ENCODE results near the gene TMEM88. TPM values are rescaled to one million over a fixed set of nuclear protein-coding genes. Genes with fewer than 3 reads are reported as not detected.
A peak's percentile ranks its signal among the peaks of the same experiment; 100 is the strongest.

The TMEM88 gene
- total and polyA plus RNA-seq, 2 of the 4 experiments (the other 2 are of a cell fraction) = 2.1 TPM; not detected in 1

DNA sequence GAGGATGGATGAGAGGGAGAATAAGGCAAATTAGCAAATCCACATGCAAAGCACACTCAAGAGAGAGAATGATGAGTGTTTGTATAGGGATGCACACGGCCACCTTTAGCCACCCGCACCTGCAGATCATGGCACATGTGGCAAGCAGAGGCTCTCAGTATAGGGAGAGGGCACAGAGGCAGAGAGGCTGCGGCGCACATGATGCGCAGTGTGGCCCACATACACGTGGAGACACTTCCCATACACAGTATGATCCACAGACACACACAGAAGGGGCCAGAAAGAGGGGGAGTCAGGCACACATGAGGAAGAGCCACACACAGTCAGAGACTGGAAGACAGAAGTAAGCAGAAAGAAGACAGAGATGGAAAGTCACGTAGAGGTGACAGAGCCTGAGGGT lies 27.2 kb downstream of the TMEM88 start:
- no peak overlapping the region for H3K56ac ChIP-seq (ENCODE audit: extremely low read depth, insufficient read depth, low read length)
- H2AK5ac ChIP-seq (ENCODE audit: low read depth, low read length) = peak overlapping the region; percentile 63
- no peaks in the 10 kb centered on the region for H3K9me3 ChIP-seq (ENCODE audit: control insufficient read depth, insufficient read depth, low read length)
- no peak overlapping the region for H3K14ac ChIP-seq (replicated peaks; ENCODE audit: low read depth, low read length)
- intact Hi-C loops (cut with micrococcal nuclease) (no loop called here), dilution Hi-C loops (cut with HindIII; ENCODE audit: low sequenced_read_pairs, unreplicated experiment) (no loop called here), in situ Hi-C loops (cut with MboI; ENCODE audit: low sequenced_read_pairs) (no loop called here)
- no peak overlapping the region for H2BK20ac ChIP-seq (ENCODE audit: low read depth, low read length)
- no peak overlapping the region for H3K18ac ChIP-seq (ENCODE audit: low read depth, low read length)
- DNase-seq (no peak), ATAC-seq (ENCODE audit: low read depth) (no peak)
- no peak overlapping the region for H4K8ac ChIP-seq (ENCODE audit: low read depth in 2 of 2, low read length in 2 of 2)
- H2BK5ac ChIP-seq (ENCODE audit: low read depth, low read length, poor library complexity, severe bottlenecking) = no peak overlapping the region
- no peak overlapping the region for H2BK120ac ChIP-seq (ENCODE audit: low read depth, low read length)
- peaks cover 8% of the 10 kb centered on the region for H3K4me1 ChIP-seq (ENCODE audit: control insufficient read depth, insufficient read depth, low read length)
- BruUV-seq (replicated peaks) = no TSS peak
- ChIA-PET POLR2A (ENCODE audit: unreplicated experiment) (no interaction called here), CTCF (no interaction called here)
- H4K20me1 ChIP-seq (ENCODE audit: insufficient read depth, low read length) = no peaks in the 10 kb centered on the region
- H3K36me3 ChIP-seq (ENCODE audit: control insufficient read depth, insufficient read depth, low read length) = peaks cover 17% of the 10 kb centered on the region
- no peak overlapping the region for H4K5ac ChIP-seq (ENCODE audit: low read depth, low read length)
- no peak overlapping the region for H2BK15ac ChIP-seq (ENCODE audit: low read depth, low read length)
- peaks cover 5% of the 10 kb centered on the region; the same call in 1 of the 2 replicates for H3K9me1 ChIP-seq (ENCODE audit: insufficient read depth, low read length)
- peaks cover 4 to 38% of the 10 kb centered on the region in 2 experiments; a peak in 3 of 4 replicates for H3K79me1 ChIP-seq (ENCODE audit: low read depth in 1 of 2, low read length in 2 of 2)
- peak overlapping the region; percentile 6 for H2AK9ac ChIP-seq (replicated peaks; ENCODE audit: low read depth, low read length, poor library complexity)
- no peak overlapping the region for H3K9ac ChIP-seq (ENCODE audit: low read depth, low read length)
- H3K4me2 ChIP-seq (ENCODE audit: low read depth, low read length) = no peak overlapping the region; the same call in 1 of the 2 replicates
- no peak overlapping the region for H3K4me3 ChIP-seq (ENCODE audit: insufficient read depth, low read depth, low read length)
- TF ChIP-seq, protein P1, sequence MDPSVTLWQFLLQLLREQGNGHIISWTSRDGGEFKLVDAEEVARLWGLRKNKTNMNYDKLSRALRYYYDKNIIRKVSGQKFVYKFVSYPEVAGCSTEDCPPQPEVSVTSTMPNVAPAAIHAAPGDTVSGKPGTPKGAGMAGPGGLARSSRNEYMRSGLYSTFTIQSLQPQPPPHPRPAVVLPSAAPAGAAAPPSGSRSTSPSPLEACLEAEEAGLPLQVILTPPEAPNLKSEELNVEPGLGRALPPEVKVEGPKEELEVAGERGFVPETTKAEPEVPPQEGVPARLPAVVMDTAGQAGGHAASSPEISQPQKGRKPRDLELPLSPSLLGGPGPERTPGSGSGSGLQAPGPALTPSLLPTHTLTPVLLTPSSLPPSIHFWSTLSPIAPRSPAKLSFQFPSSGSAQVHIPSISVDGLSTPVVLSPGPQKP (IDR thresholded peaks at IDR 0.05; ENCODE audit: borderline replicate concordance, low read depth, low read length) = no peak
- TF ChIP-seq RAD21 (IDR thresholded peaks at IDR 0.05; ENCODE audit: low read length) = no peak
- TF ChIP-seq MAZ (IDR thresholded peaks at IDR 0.05; ENCODE audit: borderline replicate concordance, low read depth, low read length) = no peak
- no peak for TF ChIP-seq RCOR1 (IDR thresholded peaks at IDR 0.05; ENCODE audit: insufficient replicate concordance, low read length)
- no peak for TF ChIP-seq CHD1 (IDR thresholded peaks at IDR 0.05; ENCODE audit: low read depth, low read length)
- no peak for TF ChIP-seq FOS (IDR thresholded peaks at IDR 0.05; ENCODE audit: low read depth, low read length)
- TF ChIP-seq POLR2A (IDR thresholded peaks at IDR 0.05; ENCODE audit: low read depth, low read length) = no peak
- TF ChIP-seq, protein P2, sequence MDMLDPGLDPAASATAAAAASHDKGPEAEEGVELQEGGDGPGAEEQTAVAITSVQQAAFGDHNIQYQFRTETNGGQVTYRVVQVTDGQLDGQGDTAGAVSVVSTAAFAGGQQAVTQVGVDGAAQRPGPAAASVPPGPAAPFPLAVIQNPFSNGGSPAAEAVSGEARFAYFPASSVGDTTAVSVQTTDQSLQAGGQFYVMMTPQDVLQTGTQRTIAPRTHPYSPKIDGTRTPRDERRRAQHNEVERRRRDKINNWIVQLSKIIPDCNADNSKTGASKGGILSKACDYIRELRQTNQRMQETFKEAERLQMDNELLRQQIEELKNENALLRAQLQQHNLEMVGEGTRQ (IDR thresholded peaks at IDR 0.05; ENCODE audit: low read depth, low read length) = no peak
- TF ChIP-seq MXI1 (IDR thresholded peaks at IDR 0.05; ENCODE audit: borderline replicate concordance, low read depth, low read length) = no peak
- TF ChIP-seq SMC3 (IDR thresholded peaks at IDR 0.05; ENCODE audit: low read depth, low read length) = no peak
- TF ChIP-seq CEBPB (IDR thresholded peaks at IDR 0.05; ENCODE audit: low read depth, low read length) = no peak
- TF ChIP-seq MAFK (IDR thresholded peaks at IDR 0.05; ENCODE audit: low read depth, low read length) = no peak
- TF ChIP-seq BHLHE40 (IDR thresholded peaks at IDR 0.05; ENCODE audit: low read depth, low read length) = no peak
- TF ChIP-seq NFE2L2 (IDR thresholded peaks at IDR 0.05; ENCODE audit: low read depth, low read length) = no peak
- TF ChIP-seq RFX5 (IDR thresholded peaks at IDR 0.05; ENCODE audit: low read depth, low read length) = no peak
- TF ChIP-seq, protein P3, sequence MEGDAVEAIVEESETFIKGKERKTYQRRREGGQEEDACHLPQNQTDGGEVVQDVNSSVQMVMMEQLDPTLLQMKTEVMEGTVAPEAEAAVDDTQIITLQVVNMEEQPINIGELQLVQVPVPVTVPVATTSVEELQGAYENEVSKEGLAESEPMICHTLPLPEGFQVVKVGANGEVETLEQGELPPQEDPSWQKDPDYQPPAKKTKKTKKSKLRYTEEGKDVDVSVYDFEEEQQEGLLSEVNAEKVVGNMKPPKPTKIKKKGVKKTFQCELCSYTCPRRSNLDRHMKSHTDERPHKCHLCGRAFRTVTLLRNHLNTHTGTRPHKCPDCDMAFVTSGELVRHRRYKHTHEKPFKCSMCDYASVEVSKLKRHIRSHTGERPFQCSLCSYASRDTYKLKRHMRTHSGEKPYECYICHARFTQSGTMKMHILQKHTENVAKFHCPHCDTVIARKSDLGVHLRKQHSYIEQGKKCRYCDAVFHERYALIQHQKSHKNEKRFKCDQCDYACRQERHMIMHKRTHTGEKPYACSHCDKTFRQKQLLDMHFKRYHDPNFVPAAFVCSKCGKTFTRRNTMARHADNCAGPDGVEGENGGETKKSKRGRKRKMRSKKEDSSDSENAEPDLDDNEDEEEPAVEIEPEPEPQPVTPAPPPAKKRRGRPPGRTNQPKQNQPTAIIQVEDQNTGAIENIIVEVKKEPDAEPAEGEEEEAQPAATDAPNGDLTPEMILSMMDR (conservative IDR thresholded peaks at IDR 0.05; ENCODE audit: low read depth, low read length) = no peak
- H3K27me3 ChIP-seq (ENCODE audit: control insufficient read depth, insufficient read depth, low read length) = no peaks in the 10 kb centered on the region
- no peak overlapping the region for H3K27ac ChIP-seq (ENCODE audit: insufficient read depth, low read length)
- H2AFZ ChIP-seq (replicated peaks; ENCODE audit: low read length, poor library complexity) = no peak overlapping the region
- WGBS, 2 experiments (ENCODE audit: extremely low coverage in 2 of 2, insufficient read length in 1 of 2) = no CpG with 5 or more reads among the region's 7 CpGs
- H4K91ac ChIP-seq (ENCODE audit: insufficient read depth, low read depth, low read length) = no peak overlapping the region
- peak overlapping the region; percentile 24; the same call in 1 of the 2 replicates for H3K23ac ChIP-seq (ENCODE audit: low read depth, low read length)
- no peak overlapping the region; the same call in 1 of the 2 replicates for H3K4ac ChIP-seq (ENCODE audit: low read depth, low read length)

All from IMR-90 (cell line).